SU-DHL-6 (cell line): ENCODE results near the gene GABPA.

Experiments
- H2AFZ ChIP-seq: fragments of 200-600 bp; sonication (generic); 2 replicates; pipeline ENCODE4 v1.6.1; 2014; ENCODE audit warnings: low read depth, mild to moderate bottlenecking, moderate library complexity, mixed read lengths, antibody characterized with exemption, low read length; ENCODE audit not compliant: severe bottlenecking
- H3F3A ChIP-seq: fragments of 200-600 bp; shearing (Covaris generic); 2 replicates; pipeline ENCODE4 v1.6.0; 2016; ENCODE audit warnings: antibody characterized with exemption, mild to moderate bottlenecking; ENCODE audit not compliant: insufficient read depth
- H3K27ac ChIP-seq: fragments of 200-600 bp; sonication (generic); 2 replicates; pipeline ENCODE4 v1.5.1; 2016; ENCODE audit warnings: low read depth, mild to moderate bottlenecking, low read length, moderate library complexity, mixed read lengths
- H3K27me3 ChIP-seq: fragments of 200-600 bp; sonication (generic), shearing (Covaris generic); 2 replicates; pipeline ENCODE4 v1.6.0; 2014; ENCODE audit warnings: mild to moderate bottlenecking, low read length
- H3K36me3 ChIP-seq: fragments of 200-600 bp; sonication (generic); 2 replicates; pipeline ENCODE4 v1.6.1; 2014; ENCODE audit warnings: mild to moderate bottlenecking, low read length, mixed read lengths
- H3K4me2 ChIP-seq: fragments of 300-600, 200-600 bp; shearing (Covaris generic), sonication (generic); 2 replicates; pipeline ENCODE4 v1.6.0; 2014; ENCODE audit warnings: low read length, low read depth, mild to moderate bottlenecking; ENCODE audit not compliant: poor library complexity, severe bottlenecking
- H3K4me3 ChIP-seq: fragments of 200-600 bp; sonication (generic); 2 replicates; pipeline ENCODE4 v1.5.1; 2014; ENCODE audit warnings: antibody characterized with exemption, low read length, mild to moderate bottlenecking, mixed read lengths; ENCODE audit not compliant: insufficient read depth, poor library complexity, severe bottlenecking
- H3K79me2 ChIP-seq: fragments of 200-600 bp; sonication (generic); 2 replicates; pipeline ENCODE4 v1.6.1; 2014; ENCODE audit warnings: mild to moderate bottlenecking, low read length, moderate library complexity; ENCODE audit not compliant: insufficient read depth
- H3K9ac ChIP-seq: fragments of 200-600 bp; sonication (generic); 2 replicates; pipeline ENCODE4 v1.7.0; 2014; ENCODE audit warnings: mild to moderate bottlenecking, low read length
- H3K9me2 ChIP-seq: fragments of 200-600 bp; sonication (generic); replicated peaks from 2 replicates; pipeline ENCODE4 v1.6.1; 2014; ENCODE audit warnings: low read length; ENCODE audit not compliant: insufficient read depth
- H3K9me3 ChIP-seq: fragments of 200-600 bp; sonication (generic); 2 replicates; pipeline ENCODE4 v1.6.1; 2014; ENCODE audit warnings: low read length, mixed read lengths; ENCODE audit not compliant: insufficient read depth
- H4K20me1 ChIP-seq: fragments of 200-600 bp; sonication (generic); 2 replicates; pipeline ENCODE4 v1.6.1; 2014; ENCODE audit warnings: low read depth, mild to moderate bottlenecking, antibody characterized with exemption, low read length, moderate library complexity, mixed read lengths
- EZH2phosphoT487 ChIP-seq: fragments of 200-600 bp; sonication (generic), shearing (Covaris generic); conservative IDR thresholded peaks from 2 replicates; pipeline ENCODE4 v1.6.1; 2018; ENCODE audit warnings: mild to moderate bottlenecking, antibody characterized with exemption, low read length, moderate library complexity, mixed read lengths
- TF ChIP-seq, protein P1 (sequence below): fragments of 200-600 bp; sonication (generic); IDR thresholded peaks from one replicate; pipeline ENCODE4 v1.5.1; 2017; ENCODE audit warnings: antibody characterized with exemption, mild to moderate bottlenecking, low read length, moderate library complexity; ENCODE audit not compliant: insufficient read depth, poor library complexity, severe bottlenecking

The GABPA gene

DNA sequence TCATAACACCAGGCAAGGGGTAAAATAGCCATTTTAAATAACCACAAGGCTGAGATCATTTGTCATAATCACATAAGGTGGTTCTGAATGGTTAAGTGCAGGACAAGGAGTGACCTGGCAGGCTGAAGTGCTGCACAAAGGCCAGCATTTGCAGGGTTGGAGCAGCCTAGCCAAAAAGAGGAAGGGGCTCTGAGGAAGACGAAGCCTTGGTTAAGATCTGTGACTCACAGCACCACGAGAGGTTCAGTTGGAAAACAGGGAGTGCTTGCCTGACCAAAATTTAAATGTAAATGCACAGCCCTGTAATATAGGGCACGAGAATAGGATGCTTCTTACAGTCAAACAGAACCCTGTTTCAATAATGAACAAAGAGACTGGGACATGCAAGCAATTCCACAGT lies 12.1 kb upstream of the GABPA start:
- no peak for TF ChIP-seq EZH2phosphoT487
- TF ChIP-seq, protein P1, sequence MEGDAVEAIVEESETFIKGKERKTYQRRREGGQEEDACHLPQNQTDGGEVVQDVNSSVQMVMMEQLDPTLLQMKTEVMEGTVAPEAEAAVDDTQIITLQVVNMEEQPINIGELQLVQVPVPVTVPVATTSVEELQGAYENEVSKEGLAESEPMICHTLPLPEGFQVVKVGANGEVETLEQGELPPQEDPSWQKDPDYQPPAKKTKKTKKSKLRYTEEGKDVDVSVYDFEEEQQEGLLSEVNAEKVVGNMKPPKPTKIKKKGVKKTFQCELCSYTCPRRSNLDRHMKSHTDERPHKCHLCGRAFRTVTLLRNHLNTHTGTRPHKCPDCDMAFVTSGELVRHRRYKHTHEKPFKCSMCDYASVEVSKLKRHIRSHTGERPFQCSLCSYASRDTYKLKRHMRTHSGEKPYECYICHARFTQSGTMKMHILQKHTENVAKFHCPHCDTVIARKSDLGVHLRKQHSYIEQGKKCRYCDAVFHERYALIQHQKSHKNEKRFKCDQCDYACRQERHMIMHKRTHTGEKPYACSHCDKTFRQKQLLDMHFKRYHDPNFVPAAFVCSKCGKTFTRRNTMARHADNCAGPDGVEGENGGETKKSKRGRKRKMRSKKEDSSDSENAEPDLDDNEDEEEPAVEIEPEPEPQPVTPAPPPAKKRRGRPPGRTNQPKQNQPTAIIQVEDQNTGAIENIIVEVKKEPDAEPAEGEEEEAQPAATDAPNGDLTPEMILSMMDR: no peak
- Histone ChIP-seq H3K4me2 (no peak overlapping the region), H3K36me3 (peaks cover 36% of the 10 kb centered on the region; the same call in 1 of the 2 replicates), H3K4me3 (no peak overlapping the region), H3K9me2 (no peaks in the 10 kb centered on the region), H2AFZ (no peak overlapping the region), H3K27ac (no peak overlapping the region), H3K9ac (no peak overlapping the region), H3K79me2 (peaks cover 10% of the 10 kb centered on the region; the same call in 1 of the 2 replicates), H3F3A (no peaks in the 10 kb centered on the region), H4K20me1 (no peaks in the 10 kb centered on the region), H3K9me3 (no peaks in the 10 kb centered on the region), H3K27me3 (no peaks in the 10 kb centered on the region)

DNA sequence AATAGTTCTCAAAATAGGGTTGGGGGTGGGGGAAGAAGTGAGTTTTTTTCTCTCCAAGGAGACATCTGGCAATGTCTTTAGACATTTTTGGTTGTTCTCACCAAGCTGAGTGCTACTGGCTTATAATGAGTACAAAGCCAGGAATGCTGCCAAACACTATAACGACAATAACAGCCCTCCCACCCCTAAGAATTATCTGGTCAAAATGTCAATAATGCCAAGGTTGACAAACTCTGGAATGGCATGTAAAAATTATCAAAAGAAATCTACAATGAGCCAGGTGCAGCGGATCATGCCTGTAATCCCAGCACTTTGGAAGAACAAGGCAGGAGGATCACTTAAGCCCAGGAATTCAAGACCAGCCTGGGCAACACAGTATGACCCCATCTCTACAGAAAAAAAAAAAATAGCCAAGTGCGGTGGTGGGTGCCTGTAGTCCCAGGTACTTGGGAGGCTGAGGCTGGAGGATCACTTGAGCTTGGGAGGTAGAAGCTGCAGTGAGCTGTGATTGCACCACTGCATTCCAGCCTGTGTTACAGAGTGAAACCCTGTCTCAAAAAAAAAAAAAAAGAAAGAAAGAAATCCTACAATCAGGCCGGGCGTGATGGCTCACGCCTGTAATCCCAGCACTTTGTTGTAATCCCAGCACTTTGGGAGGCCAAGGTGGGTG lies 2.5 kb upstream of the GABPA start:
- Histone ChIP-seq H3K79me2 (peaks cover 72% of the 10 kb centered on the region), H3K4me2 (no peak overlapping the region)

DNA sequence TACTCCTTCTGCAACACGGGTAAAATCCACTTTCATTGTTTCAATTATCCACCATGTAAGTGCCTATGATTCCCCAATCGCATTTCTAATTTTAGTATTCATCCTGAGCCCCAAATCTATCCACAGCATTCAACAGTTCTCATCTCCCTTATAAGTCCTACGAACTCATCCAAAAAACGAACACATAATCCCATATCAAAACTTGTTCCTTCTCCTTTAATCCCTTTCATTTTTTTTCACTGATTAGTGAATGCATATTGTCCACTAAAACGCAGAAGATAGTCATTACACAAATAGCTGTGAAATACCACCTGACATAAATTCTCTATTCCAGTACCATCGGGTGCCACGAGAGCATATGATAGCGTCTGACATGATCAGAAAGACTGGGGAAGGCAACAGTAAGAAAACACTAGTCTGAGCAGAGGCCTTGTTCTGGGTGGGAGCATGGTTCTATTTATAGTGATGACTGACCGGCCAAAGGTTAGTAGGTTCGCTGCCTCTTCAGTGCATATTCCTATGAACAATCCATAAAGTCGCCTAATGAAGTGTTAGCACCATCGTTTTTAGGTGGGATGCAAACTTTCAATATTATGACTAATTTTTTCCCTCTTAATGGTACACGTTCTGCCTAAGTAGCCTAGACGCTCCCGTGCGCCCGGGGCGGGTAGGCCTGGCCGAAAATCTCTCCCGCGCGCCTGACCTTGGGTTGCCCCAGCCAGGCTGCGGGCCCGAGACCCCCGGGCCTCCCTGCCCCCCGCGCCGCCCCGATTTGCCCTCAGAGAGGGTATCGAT lies 716 bp upstream of the GABPA start:
- peak overlapping the region; percentile 94 for H3K9ac ChIP-seq
- TF ChIP-seq EZH2phosphoT487: no peak
- TF ChIP-seq, protein P1: no peak
- peak overlapping the region; percentile 13 for H2AFZ ChIP-seq

More for the DNA sequence above, 2.5 kb upstream of the GABPA start:
- no peak overlapping the region for H3K4me3 ChIP-seq
- peaks cover 22% of the 10 kb centered on the region; the same call in 1 of the 2 replicates for H3K36me3 ChIP-seq
- no peak overlapping the region for H2AFZ ChIP-seq
- TF ChIP-seq EZH2phosphoT487: no peak
- TF ChIP-seq, protein P1: no peak
- no peak overlapping the region for H3K9ac ChIP-seq
- H3K9me2 ChIP-seq: no peaks in the 10 kb centered on the region
- no peaks in the 10 kb centered on the region for H3K9me3 ChIP-seq
- H3K27ac ChIP-seq: no peak overlapping the region
- H3F3A ChIP-seq: peaks cover 13% of the 10 kb centered on the region
- H4K20me1 ChIP-seq: no peaks in the 10 kb centered on the region
- H3K27me3 ChIP-seq: no peaks in the 10 kb centered on the region

More for the DNA sequence above, 716 bp upstream of the GABPA start:
- peaks cover 13% of the 10 kb centered on the region for H3F3A ChIP-seq
- H3K27ac ChIP-seq: peak overlapping the region; percentile 95
- no peaks in the 10 kb centered on the region for H3K9me3 ChIP-seq
- no peaks in the 10 kb centered on the region for H3K27me3 ChIP-seq
- peak overlapping the region; percentile 78 for H3K4me3 ChIP-seq
- H3K9me2 ChIP-seq: no peaks in the 10 kb centered on the region
- peaks cover 88% of the 10 kb centered on the region for H3K79me2 ChIP-seq
- H4K20me1 ChIP-seq: no peaks in the 10 kb centered on the region
- peak overlapping the region; percentile 96 for H3K4me2 ChIP-seq
- peaks cover 12% of the 10 kb centered on the region; the same call in 1 of the 2 replicates for H3K36me3 ChIP-seq
